AG04450 (cell line): ENCODE data around the gene VAMP5. TPM values are rescaled to one million over a fixed set of nuclear protein-coding genes. Genes with fewer than 3 reads are reported as not detected.
A peak's percentile ranks its signal among the peaks of the same experiment; 100 is the strongest.

ENCODE experiments used
- CTCF ChIA-PET: fragments of 300-600, 350-600 bp; formaldehyde crosslinking; extraction: SDS; loops from one replicate; lab custom pipeline; 2022; ENCODE audit warnings: antibody characterized with exemption, inconsistent platforms; lab: Charles Lee
- POLR2A ChIA-PET: fragments of 350-600 bp; formaldehyde crosslinking; extraction: SDS; loops from one replicate; lab custom pipeline; 2021; ENCODE audit warnings: antibody characterized with exemption, inconsistent platforms; lab: Yijun Ruan, JAX
- DNase-seq: peaks from one replicate; pipeline ENCODE4 v3.0.0-alpha.2; 2011; ENCODE audit warnings: low read depth, low spot score
- H3K27ac ChIP-seq: one replicate; pipeline ENCODE4 v1.5.1; 2012; ENCODE audit warnings: low read depth, low read length, control low read depth
- H3K27me3 ChIP-seq: one replicate; pipeline ENCODE4 v1.6.0; 2012; ENCODE audit warnings: low read length; ENCODE audit not compliant: control insufficient read depth, insufficient read depth
- H3K4me3 ChIP-seq: 2 replicates; pipeline ENCODE4 v1.5.1; 2011; ENCODE audit warnings: mild to moderate bottlenecking, low read depth, low read length, control low read depth
- H3K9me3 ChIP-seq: 2 replicates; pipeline ENCODE4 v1.5.1; 2012; ENCODE audit warnings: low read length; ENCODE audit not compliant: control insufficient read depth, insufficient read depth
- CTCF ChIP-seq: IDR thresholded peaks from 2 replicates; pipeline ENCODE4 v1.5.1; 2011; ENCODE audit warnings: low read depth, low read length, control low read depth, inconsistent platforms
- polyA plus RNA-seq: library from polyadenylated mRNA; depleted of rRNA; stranded (reverse); fragments of >200 nt; gene quantifications from 2 replicates; pipeline ENCODE4 v1.2.3, GENCODE V29; 2011

The VAMP5 gene
- polyA plus RNA-seq, 1 experiment = 100 TPM

GRCh38 chr2:85538507-85539360 lies 45.5 kb upstream of the VAMP5 start, which contains the start of gene MAT2A:
Gene MAT2A (plus strand): TSS chr2:85539168. CDS start chr2:85539288, 120 bp downstream.
- peak; percentile 80 for TF ChIP-seq CTCF
- H3K9me3 ChIP-seq = no peaks in the 10 kb centered on the region; the same call in 1 of the 2 replicates
- ChIA-PET POLR2A (interaction anchor here (0.6 to 5.0 kb wide), 57 partner anchors 11 to 472 kb away, joined by 3 to 172 read pairs (median 6); partner anchors contain the start of genes C2orf68, ELMOD3, GGCX and RETSAT), CTCF (interaction anchor here (0.6 to 7.2 kb wide), 19 partner anchors 10 to 1041 kb away, joined by 3 to 53 read pairs (median 4); partner anchors contain the start of gene SH2D6)
- H3K4me3 ChIP-seq = peak within 1 kb of the TSS; percentile 100
- peak within 1 kb of the TSS; percentile 99 for H3K27ac ChIP-seq
- no peaks in the 10 kb centered on the region for H3K27me3 ChIP-seq
- peak; percentile 80 for DNase-seq

GRCh38 chr2:85539361-85540132 lies 44.7 kb upstream of the VAMP5 start:
- H3K4me3 ChIP-seq = peak overlapping the region; percentile 100
- H3K27me3 ChIP-seq = no peaks in the 10 kb centered on the region
- no peak for TF ChIP-seq CTCF
- peak overlapping the region; percentile 83 for H3K27ac ChIP-seq
- no peaks in the 10 kb centered on the region; the same call in 1 of the 2 replicates for H3K9me3 ChIP-seq
- CTCF ChIA-PET = interaction anchor here (0.6 to 7.2 kb wide), 18 partner anchors 10 to 1042 kb away, joined by 3 to 53 read pairs (median 4); no protein-coding TSS in a partner anchor
- POLR2A ChIA-PET = interaction anchor here (0.6 to 5.0 kb wide), 56 partner anchors 10 to 472 kb away, joined by 3 to 172 read pairs (median 6); partner anchors contain the start of genes C2orf68, ELMOD3, GGCX and RETSAT
- DNase-seq = no peak

- no peak for DNase-seq
- CTCF ChIA-PET = interaction anchor here (0.7 to 7.2 kb wide), 3 partner anchors 11 to 121 kb away, joined by 3 to 53 read pairs (median 7); no protein-coding TSS in a partner anchor
- H3K27me3 ChIP-seq = no peaks in the 10 kb centered on the region
- POLR2A ChIA-PET = interaction anchor here (0.6 to 5.0 kb wide), 21 partner anchors 9 to 473 kb away, joined by 3 to 172 read pairs (median 6); partner anchors contain the start of genes ELMOD3, RETSAT, RNF181 and SH2D6
- peak overlapping the region; percentile 50 for H3K27ac ChIP-seq
- peak overlapping the region; percentile 100 for H3K4me3 ChIP-seq
- H3K9me3 ChIP-seq = no peaks in the 10 kb centered on the region; the same call in 1 of the 2 replicates
- TF ChIP-seq CTCF = no peak
These were observed 44.0 kb upstream of the VAMP5 start for GRCh38 chr2:85540133-85540648.

GRCh38 chr2:85541262-85541661 lies 43.0 kb upstream of the VAMP5 start:
- Histone ChIP-seq H3K4me3 (peak overlapping the region; percentile 100), H3K9me3 (no peaks in the 10 kb centered on the region; the same call in 1 of the 2 replicates), H3K27me3 (no peaks in the 10 kb centered on the region), H3K27ac (no peak overlapping the region)
- ChIA-PET POLR2A (interaction anchor here (1.4 to 5.0 kb wide), 6 partner anchors 8 to 120 kb away, joined by 3 to 172 read pairs (median 44); partner anchors contain the start of gene SH2D6), CTCF (interaction anchor here (3.1 to 7.2 kb wide), 2 partner anchors 10 to 122 kb away, joined by 13 to 53 read pairs; partner anchors contain the start of gene SH2D6)
- DNase-seq = no peak
- TF ChIP-seq CTCF = no peak
